IPS-15b (cell line): Measurements from ENCODE around the gene CROCC.

Source experiments
- H3K27me3 ChIP-seq: one replicate; pipeline ENCODE4 v1.6.1; 2013; ENCODE audit warnings: low read length; ENCODE audit not compliant: control insufficient read depth, insufficient read depth
- H3K36me3 ChIP-seq: one replicate; pipeline ENCODE4 v1.6.1; 2013; ENCODE audit warnings: low read length; ENCODE audit not compliant: control insufficient read depth, insufficient read depth
- H3K4me1 ChIP-seq: one replicate; pipeline ENCODE4 v1.6.1; 2013; ENCODE audit warnings: mild to moderate bottlenecking, low read length; ENCODE audit not compliant: control insufficient read depth, insufficient read depth
- H3K4me3 ChIP-seq: one replicate; pipeline ENCODE4 v1.5.1; 2013; ENCODE audit warnings: low read depth, low read length
- H3K9ac ChIP-seq: one replicate; pipeline ENCODE4 v1.6.1; 2013; ENCODE audit warnings: low read depth, mild to moderate bottlenecking, low read length
- H3K9me3 ChIP-seq: one replicate; pipeline ENCODE4 v1.6.1; 2013; ENCODE audit warnings: mild to moderate bottlenecking, low read length; ENCODE audit not compliant: control insufficient read depth, insufficient read depth

CROCC gene

DNA sequence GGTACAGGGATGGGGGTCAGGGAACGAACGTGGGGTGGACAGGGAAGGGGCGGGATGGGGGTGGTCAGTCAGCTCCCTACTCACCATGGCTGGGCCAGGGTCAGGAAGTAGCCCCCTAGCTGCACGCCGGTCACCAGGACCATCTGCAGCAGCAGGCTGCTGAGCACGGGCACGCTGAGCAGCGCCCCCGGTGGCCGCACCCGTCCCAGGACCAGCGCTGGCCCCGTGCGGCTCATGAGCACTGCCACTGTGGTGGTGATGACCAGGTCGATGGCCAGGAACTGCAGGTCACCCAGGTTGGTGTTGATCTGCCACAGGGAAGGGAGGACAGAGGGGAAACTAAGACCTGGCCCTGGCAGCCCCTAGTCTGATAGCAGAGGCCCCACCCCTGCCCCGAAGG lies 65.2 kb downstream of the CROCC start:
- Histone ChIP-seq H3K9ac (no peak overlapping the region), H3K4me3 (no peak overlapping the region), H3K9me3 (no peaks in the 10 kb centered on the region), H3K36me3 (peaks cover 21% of the 10 kb centered on the region), H3K27me3 (no peaks in the 10 kb centered on the region), H3K4me1 (no peaks in the 10 kb centered on the region)

DNA sequence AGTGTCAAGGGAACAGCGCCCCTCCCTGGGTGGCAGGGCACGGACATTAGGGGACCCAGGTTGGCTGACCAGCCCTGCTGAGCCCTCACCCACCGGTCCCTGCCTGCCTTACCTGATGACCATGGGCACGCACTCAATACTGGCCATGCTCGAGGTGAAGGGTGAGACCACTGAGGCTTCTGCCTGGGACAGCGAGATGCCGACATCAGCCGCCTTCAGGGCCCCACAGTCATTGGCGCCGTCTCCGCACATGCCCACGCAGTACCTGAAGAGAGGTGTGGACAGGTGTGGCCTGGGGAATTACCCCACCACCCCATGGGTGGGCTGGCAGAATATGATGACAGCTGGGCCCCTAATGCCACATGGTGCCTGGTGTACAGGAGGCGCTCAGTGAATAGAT lies 66.5 kb downstream of the CROCC start:
- H3K4me3 ChIP-seq, result no peak overlapping the region
- H3K4me1 ChIP-seq, result no peaks in the 10 kb centered on the region
- peaks cover 21% of the 10 kb centered on the region for H3K36me3 ChIP-seq
- H3K27me3 ChIP-seq, result no peaks in the 10 kb centered on the region
- H3K9ac ChIP-seq, result no peak overlapping the region
- H3K9me3 ChIP-seq, result no peaks in the 10 kb centered on the region

DNA sequence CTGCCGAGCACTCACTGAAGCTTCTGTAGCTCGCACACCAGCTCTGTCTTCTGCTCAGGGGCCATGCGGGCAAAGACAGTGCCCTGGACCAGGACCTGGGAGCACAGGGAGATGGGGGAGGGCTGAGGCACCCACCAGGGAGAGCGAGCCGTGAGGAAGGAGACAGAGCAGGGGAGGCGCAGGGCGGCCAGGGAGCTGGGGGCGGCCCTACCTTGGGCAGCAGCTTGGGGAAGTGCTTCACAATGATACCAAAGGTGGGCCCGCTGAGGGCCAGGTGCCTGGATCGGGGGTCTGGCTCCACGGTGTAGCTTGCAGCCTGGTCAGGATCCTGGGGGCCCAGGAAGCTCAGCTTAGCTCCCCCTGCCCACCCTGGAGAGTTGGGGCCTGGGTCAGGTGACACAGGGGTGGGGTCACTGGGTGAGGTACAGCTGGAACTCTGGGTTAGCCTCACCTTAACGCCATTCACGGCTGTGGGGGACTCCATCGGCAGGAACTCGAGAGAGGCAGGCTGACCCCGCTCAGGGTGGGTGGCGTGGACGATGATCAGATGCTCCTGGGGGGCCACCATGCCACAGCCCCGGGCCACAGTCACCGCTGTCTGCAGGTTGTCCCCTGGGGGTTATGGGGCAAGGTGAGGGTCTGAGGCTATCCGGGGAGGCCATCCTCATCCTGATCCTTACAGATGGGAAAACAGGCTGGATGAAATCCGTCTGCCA lies 68.1 kb downstream of the CROCC start:
- no peaks in the 10 kb centered on the region for H3K4me1 ChIP-seq
- no peak overlapping the region for H3K4me3 ChIP-seq
- H3K36me3 ChIP-seq, result peaks cover 21% of the 10 kb centered on the region
- no peaks in the 10 kb centered on the region for H3K9me3 ChIP-seq
- H3K9ac ChIP-seq, result no peak overlapping the region
- no peaks in the 10 kb centered on the region for H3K27me3 ChIP-seq

DNA sequence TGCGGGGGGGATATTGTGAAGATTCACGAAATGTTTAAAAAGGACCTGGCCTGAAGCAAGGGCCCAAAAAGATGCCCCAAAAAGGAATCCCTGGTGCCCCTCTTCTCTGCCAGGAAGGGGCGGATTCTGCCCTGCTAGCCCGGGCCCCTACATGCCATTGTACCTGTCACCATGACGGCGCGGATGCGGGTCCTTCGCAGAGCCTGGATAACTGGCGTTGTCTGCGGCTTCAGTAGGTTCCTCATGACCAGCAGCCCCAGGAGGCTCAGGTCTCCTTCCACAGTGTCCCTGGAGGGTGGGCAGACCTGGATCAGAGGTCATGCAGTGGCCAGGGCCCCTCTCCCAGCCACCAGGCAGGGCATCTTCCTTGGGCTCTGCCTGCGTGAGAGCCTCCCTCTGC lies 69.8 kb downstream of the CROCC start:
- Histone ChIP-seq H3K36me3 (peaks cover 18% of the 10 kb centered on the region), H3K4me1 (no peaks in the 10 kb centered on the region), H3K9ac (no peak overlapping the region)

DNA sequence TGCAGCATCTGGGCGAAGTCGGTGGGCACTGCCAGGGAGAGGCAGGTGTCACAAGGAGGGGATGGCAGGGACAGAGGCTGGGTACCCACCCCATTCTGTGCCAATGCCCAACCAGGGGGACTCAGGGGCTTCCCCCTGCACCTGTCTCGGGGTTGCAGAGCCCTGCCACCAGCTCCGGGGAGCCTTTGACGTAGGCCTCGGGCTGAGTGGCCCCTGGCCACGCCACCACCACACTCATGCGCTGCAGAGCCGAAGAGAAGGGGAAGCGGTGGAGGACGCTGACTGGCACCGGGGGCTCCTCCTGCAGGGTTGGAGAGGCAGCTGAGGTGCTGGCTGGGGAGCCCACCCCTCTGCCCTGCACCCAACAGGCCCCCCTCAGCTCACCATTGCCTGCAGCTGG lies 70.4 kb downstream of the CROCC start:
- Histone ChIP-seq H3K9me3 (no peaks in the 10 kb centered on the region), H3K4me1 (no peaks in the 10 kb centered on the region), H3K36me3 (peaks cover 20% of the 10 kb centered on the region), H3K27me3 (no peaks in the 10 kb centered on the region), H3K9ac (no peak overlapping the region), H3K4me3 (no peak overlapping the region)

More for the DNA sequence above, 69.8 kb downstream of the CROCC start:
- Histone ChIP-seq H3K9me3 (no peaks in the 10 kb centered on the region), H3K27me3 (no peaks in the 10 kb centered on the region), H3K4me3 (no peak overlapping the region)

DNA sequence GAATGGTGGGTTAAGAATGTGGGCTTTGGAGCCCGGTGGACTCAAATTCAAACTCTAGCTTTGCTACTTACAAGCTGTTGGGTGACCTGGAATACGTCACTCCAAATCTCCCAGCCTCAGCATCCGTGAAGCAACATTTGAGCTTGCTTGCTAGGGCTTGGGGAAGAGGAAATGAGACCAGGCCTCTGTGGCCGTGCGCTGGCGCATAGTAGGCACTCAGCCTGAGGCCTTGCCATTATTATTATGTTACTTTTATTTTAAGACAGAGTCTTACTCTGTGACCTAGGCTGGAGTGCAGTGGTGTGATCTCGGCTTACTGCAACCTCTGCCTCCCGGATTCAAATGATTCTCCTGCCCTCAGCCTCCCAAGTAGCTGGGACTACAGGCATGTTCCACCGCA lies 70.9 kb downstream of the CROCC start:
- Histone ChIP-seq H3K9me3 (no peaks in the 10 kb centered on the region), H3K36me3 (peaks cover 20% of the 10 kb centered on the region), H3K9ac (no peak overlapping the region), H3K4me1 (no peaks in the 10 kb centered on the region), H3K4me3 (no peak overlapping the region), H3K27me3 (no peaks in the 10 kb centered on the region)

DNA sequence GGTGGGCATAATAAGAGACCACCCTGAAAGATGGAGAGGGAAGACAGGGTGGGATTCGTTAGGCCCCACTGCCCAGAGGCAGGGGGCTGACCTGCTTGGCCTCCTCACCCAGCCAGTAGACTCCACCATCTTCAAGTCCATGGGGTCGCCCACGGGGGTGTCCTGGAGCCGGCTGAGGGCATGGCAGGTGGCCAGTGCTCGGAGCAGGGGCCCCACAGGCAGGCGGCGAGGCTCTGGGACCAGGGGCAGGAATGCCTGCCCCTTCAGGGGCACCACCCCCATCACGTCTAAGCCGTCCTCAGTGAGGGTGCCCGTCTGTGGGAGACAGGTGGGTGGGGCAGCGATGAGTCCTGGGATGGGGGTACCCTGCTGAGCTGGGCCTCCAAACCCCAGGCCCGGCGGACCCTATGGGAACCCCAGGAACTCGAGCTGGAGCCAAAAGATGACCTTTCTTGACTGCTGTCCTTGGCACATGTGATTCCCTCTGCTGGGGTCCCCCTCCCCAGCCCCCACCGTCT lies 71.8 kb downstream of the CROCC start:
- Histone ChIP-seq H3K4me3 (no peak overlapping the region), H3K9ac (no peak overlapping the region), H3K27me3 (no peaks in the 10 kb centered on the region), H3K9me3 (no peaks in the 10 kb centered on the region), H3K4me1 (no peaks in the 10 kb centered on the region), H3K36me3 (peaks cover 20% of the 10 kb centered on the region)

DNA sequence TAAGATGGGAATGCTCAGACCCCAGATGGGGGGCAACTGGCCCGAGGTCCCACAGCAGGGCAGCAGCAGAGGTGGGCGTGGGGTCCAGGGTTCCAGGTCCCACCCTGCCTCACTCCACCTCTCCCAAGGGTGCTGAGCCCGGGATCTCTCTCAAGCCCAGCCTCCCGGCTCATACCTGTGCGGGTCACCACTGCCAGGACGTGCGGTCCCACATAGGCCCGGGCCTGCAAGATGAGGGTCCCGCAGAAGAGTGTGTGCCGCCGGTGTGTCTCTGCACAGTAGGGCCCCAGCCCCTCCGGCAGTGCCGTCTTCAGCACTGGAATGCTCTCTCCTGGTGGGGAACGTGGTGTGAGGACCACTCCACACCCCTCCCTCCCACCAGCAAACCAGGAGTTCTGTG lies 75.1 kb downstream of the CROCC start:
- Histone ChIP-seq H3K36me3 (peaks cover 12% of the 10 kb centered on the region), H3K4me1 (no peaks in the 10 kb centered on the region)

DNA sequence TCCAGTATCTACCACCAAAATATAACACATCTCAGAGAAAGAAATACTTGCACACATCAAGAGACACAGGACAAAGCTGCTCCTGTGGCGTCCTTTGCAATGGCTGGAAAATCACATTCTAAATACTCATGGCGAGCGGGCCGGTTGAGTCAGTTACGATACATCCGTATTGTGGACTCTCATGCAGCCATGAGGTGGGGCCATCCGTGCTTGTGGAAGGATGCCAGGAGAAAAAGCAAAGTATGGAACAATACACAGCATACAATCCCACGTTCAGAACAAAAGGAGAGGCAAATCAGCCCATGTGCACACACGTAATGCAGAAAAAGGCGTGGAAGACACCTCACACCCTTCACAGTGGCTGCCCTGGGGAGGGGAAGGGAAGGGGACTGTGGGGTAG lies 76.9 kb downstream of the CROCC start:
- H3K4me1 ChIP-seq, result no peaks in the 10 kb centered on the region
- peaks cover 19% of the 10 kb centered on the region for H3K36me3 ChIP-seq
- H3K9ac ChIP-seq, result no peak overlapping the region
- H3K27me3 ChIP-seq, result no peaks in the 10 kb centered on the region
- no peaks in the 10 kb centered on the region for H3K9me3 ChIP-seq
- no peak overlapping the region for H3K4me3 ChIP-seq

More for the DNA sequence above, 75.1 kb downstream of the CROCC start:
- Histone ChIP-seq H3K9ac (no peak overlapping the region), H3K9me3 (no peaks in the 10 kb centered on the region), H3K27me3 (no peaks in the 10 kb centered on the region), H3K4me3 (no peak overlapping the region)

DNA sequence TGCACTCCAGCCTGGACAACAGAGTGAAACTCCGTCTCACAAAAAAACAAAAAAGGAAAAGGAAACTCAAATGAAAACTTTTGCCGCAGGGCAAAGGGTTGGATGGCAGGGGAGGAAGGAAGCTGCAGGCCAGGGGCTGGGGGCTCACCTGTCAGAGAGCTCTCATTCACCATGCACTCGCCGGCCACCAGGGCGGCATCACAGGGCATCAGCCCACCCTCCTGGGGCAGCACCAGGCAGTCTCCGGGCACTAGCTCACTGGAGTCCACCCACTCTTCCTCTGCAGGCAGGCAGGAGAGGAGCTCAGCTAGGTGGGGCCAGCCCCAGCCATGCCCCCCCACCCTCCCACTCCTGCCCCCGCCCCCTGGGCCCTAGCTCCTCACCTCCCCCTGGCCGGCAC lies 78.1 kb downstream of the CROCC start:
- Histone ChIP-seq H3K36me3 (peaks cover 30% of the 10 kb centered on the region), H3K4me1 (no peaks in the 10 kb centered on the region), H3K9me3 (no peaks in the 10 kb centered on the region), H3K4me3 (no peak overlapping the region), H3K9ac (no peak overlapping the region), H3K27me3 (no peaks in the 10 kb centered on the region)

DNA sequence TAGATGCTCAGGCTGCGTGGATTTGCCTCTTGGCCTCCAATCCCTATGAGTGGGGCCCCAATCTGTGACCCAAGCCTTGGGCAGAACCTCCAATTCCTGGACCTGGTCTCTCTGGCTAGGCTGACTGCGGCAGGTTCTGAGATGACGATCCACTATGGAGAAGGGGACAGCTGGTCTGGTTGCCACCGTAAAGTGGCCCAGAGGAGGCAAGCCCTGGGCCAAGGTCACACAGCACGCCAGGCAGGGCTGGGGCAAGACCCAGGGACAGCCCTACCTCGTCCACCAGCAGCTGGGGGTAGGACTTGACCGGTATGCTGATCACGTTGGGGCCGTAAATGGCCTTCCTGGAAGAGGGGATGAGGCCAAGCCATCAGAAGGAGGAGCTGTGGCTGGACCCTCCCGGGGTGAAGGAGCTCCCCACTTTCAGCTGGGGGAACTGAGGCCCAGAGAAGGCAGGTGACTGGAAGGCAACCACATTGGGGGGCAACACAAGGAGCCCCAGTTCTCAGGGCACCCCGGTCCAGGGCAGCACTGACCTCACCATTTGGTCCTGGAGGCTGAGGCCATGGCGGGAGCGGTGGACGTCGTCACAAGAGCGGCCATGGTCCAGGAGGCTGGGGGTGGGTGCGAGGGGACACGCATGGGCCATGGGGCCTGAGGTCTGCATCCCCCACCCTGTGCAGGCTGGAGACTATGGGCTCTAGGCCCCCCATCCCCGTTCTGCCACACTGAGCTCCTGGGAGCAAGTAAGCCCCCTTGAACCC lies 80.2 kb downstream of the CROCC start:
- H3K4me3 ChIP-seq, result no peak overlapping the region
- H3K9me3 ChIP-seq, result no peaks in the 10 kb centered on the region
- H3K27me3 ChIP-seq, result no peaks in the 10 kb centered on the region
- H3K4me1 ChIP-seq, result no peaks in the 10 kb centered on the region
- no peak overlapping the region for H3K9ac ChIP-seq
- peaks cover 31% of the 10 kb centered on the region for H3K36me3 ChIP-seq

DNA sequence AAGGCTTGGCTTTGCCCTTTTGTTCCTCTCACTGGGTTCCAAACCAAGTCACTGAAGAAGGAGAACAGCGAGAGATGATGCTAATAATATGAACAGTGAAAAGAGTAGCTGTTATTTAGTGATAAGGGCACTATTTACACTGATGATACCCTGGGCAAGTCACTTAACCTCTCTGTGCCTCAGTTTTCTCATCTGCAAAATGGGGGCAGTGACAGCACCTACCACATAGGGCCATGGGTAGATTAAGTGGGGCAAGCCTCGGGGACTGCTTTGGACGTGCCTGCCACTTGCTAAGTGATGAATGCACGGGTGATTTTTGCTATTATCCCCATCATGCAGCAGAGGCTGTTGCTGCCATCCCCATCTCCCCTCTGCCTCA lies 80.8 kb downstream of the CROCC start:
- H3K9ac ChIP-seq, result no peak overlapping the region
- no peaks in the 10 kb centered on the region for H3K27me3 ChIP-seq
- no peak overlapping the region for H3K4me3 ChIP-seq
- H3K9me3 ChIP-seq, result no peaks in the 10 kb centered on the region
- H3K36me3 ChIP-seq, result peaks cover 31% of the 10 kb centered on the region
- no peaks in the 10 kb centered on the region for H3K4me1 ChIP-seq
